Naive thymus-derived CD8-positive, alpha-beta T cell (primary cell): ENCODE measurements around the gene MYBL2. TPM values are rescaled to one million over a fixed set of nuclear protein-coding genes. Genes with fewer than 3 reads are reported as not detected.
"Not testable (repeated sequence)": the region's sequence is repeated elsewhere in the genome, so short reads cannot be mapped to it uniquely, and the experiment has no call there.

Source experiments
- ATAC-seq, 2 donors: fragments of 150-1000 bp; cut with Tn5 transposase in 1 of 2; sonication (Bioruptor Pico), chemical (Tn5 transposase) in 1 of 2; 1 replicate in 1 of 2; 2 replicates in 1 of 2; pipeline ENCODE4 v1.10.0; 2021; ENCODE audit warnings: mild to moderate bottlenecking in 2 of 2, moderate library complexity in 2 of 2
- POLR2A ChIA-PET: fragments of 350-600 bp; sonication (Branson Sonifier 250); formaldehyde crosslinking; loops from one replicate; lab custom pipeline; 2021; ENCODE audit warnings: antibody characterized with exemption; lab: Charles Lee
- DNase-seq, 10 donors: peaks; one replicate each; pipeline versions ENCODE4 v3.0.0 to v3.0.0-alpha.2; 2020 to 2022
- H3K27ac Mint-ChIP-seq, 10 donors: one replicate each; pipeline ENCODE4 v1.8.0; 2020 to 2022; ENCODE audit warnings: mild to moderate bottlenecking in 10 of 10, mixed read lengths in 10 of 10, moderate library complexity in 4 of 10, inconsistent platforms in 1 of 10
- H3K27me3 Mint-ChIP-seq, 5 donors: one replicate each; pipeline ENCODE4 v1.8.0; 2021 to 2022; ENCODE audit warnings: mixed read lengths in 5 of 5
- H3K36me3 Mint-ChIP-seq, 3 donors: one replicate each; pipeline ENCODE4 v1.8.0; 2020 to 2022; ENCODE audit warnings: mixed read lengths in 3 of 3, mild to moderate bottlenecking in 2 of 3, inconsistent platforms in 1 of 3
- H3K4me1 Mint-ChIP-seq, 4 donors: one replicate each; pipeline ENCODE4 v1.8.0; 2021 to 2022; ENCODE audit warnings: mixed read lengths in 4 of 4
- H3K4me3 Mint-ChIP-seq, 10 donors: one replicate each; pipeline ENCODE4 v1.8.0; 2020 to 2022; ENCODE audit warnings: mild to moderate bottlenecking in 10 of 10, mixed read lengths in 10 of 10, moderate library complexity in 6 of 10, inconsistent platforms in 1 of 10
- H3K9me3 Mint-ChIP-seq, 9 donors: one replicate each; pipeline ENCODE4 v1.8.0; 2020 to 2022; ENCODE audit warnings: mixed read lengths in 9 of 9, mild to moderate bottlenecking in 3 of 9, inconsistent platforms in 1 of 9, moderate library complexity in 1 of 9
- polyA plus RNA-seq, 3 donors: library from polyadenylated mRNA; unstranded; fragments of 300-500 nt; fragmentation: Illumina TruSeq; gene quantifications; one replicate each; pipeline ENCODE4 v1.2.3, GENCODE V29; 2021
- total RNA-seq, 8 experiments: library from RNA in 2 of 8; stranded (reverse) in 2 of 8; gene quantifications; one replicate each; pipeline ENCODE4 v1.2.3 and lab custom pipeline; 2021 to 2026

Gene MYBL2
- total RNA-seq, result under 1 TPM; 0.13 to 0.27 TPM
- under 1 TPM in 1 of 3 donors, not detected in 2; 0.07 TPM for polyA plus RNA-seq
- total RNA-seq (lab: John Stamatoyannopoulos, UW), result 0 to 2.0 (median 0.52) reads per million in 6 experiments

DNA sequence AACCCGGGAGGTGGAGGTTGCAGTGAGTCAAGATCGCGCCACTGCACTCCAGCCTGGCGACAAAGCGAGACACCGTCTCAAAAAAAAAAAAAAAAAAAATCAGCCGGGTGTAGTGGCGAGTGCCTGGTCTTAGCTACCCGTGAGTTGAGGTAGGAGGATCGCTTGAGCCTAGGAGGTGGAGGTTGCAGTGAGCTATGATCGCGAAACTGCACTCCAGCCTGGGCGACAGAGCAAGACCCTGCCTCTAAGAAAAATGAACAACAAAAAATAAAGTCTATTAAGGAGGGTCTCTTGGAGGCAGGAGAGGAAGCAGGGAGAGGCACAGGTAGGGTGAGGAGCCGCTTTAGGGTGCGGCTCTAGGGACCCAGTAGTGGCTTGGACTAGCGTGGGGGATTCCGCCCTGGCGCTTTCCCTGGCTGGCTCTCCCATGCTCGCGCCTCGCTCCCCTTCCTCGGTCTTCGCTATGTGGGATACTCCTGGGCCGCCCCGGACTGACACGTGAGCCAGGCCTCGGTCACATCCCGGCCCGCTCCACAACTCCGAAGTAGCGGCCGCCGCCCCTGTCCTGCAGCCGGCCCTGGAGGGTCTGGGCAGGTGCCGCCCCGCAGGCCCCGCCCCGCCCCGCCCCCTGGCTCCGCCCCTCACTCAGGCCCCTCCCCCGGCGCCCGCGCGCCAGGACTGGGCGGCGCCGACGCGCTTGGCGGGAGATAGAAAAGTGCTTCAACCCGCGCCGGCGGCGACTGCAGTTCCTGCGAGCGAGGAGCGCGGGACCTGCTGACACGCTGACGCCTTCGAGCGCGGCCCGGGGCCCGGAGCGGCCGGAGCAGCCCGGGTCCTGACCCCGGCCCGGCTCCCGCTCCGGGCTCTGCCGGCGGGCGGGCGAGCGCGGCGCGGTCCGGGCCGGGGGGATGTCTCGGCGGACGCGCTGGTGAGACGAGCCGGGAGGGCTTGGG is at the start of gene MYBL2:
Gene MYBL2 (plus strand): TSS at position 739 of the 953 bp plus-strand sequence. CDS start 170 bp downstream, at position 909.
- POLR2A ChIA-PET, result interaction anchor here (0.7 kb wide), 3 partner anchors 8 to 209 kb away, joined by 3 to 8 read pairs (median 4); partner anchors contain the start of gene SRSF6
- Mint-ChIP-seq H3K27me3 (peaks cover 8 to 37% (median 22%) of the 10 kb centered on the region in 5 donors), H3K4me3 (peak within 1 kb of the TSS; percentile 51 to 77 (median 60)), H3K4me1 (peaks cover 0 to 12% (median 3%) of the 10 kb centered on the region in 4 donors), H3K27ac (peak within 1 kb of the TSS in 4 of 10 donors; percentile 49 to 75 (median 64)), H3K36me3 (no peaks in the 10 kb centered on the region), H3K9me3 (no peaks in the 10 kb centered on the region)
- DNase-seq (peak; percentile 42 to 78 (median 68)), ATAC-seq (peak; percentile 95 to 97)

DNA sequence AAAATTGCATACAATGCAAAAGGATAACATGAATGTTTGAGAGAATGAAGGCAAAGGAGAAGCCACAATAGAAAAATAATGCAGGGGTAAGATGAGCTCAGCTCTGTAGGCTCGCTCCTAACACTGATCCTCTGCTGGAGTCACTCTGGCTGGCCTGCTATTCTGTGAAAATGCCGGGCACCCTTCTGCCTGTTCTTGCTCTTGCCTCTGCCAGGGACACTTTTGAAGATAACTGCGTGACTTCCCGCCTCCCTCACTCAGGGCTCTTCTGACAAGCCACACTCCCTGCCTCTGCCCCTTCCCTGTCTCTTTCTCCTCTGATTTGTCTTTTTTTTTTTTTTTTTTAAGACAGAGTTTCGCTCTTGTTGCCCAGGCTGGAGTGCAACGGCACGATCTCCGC is 35.3 kb upstream of the MYBL2 start:
- H3K27me3 Mint-ChIP-seq, result no peaks in the 10 kb centered on the region
- ATAC-seq (no peak), DNase-seq (no peak)
- no peak overlapping the region for H3K4me3 Mint-ChIP-seq
- peaks cover 8 to 58% (median 30%) of the 10 kb centered on the region in 3 donors for H3K36me3 Mint-ChIP-seq
- peaks cover 0 to 3% (median 0%) of the 10 kb centered on the region in 4 donors for H3K4me1 Mint-ChIP-seq
- H3K27ac Mint-ChIP-seq, result peak overlapping the region in 1 of 10 donors; percentile 59
- H3K9me3 Mint-ChIP-seq, result no peaks in the 10 kb centered on the region
- POLR2A ChIA-PET, result no interaction called here

DNA sequence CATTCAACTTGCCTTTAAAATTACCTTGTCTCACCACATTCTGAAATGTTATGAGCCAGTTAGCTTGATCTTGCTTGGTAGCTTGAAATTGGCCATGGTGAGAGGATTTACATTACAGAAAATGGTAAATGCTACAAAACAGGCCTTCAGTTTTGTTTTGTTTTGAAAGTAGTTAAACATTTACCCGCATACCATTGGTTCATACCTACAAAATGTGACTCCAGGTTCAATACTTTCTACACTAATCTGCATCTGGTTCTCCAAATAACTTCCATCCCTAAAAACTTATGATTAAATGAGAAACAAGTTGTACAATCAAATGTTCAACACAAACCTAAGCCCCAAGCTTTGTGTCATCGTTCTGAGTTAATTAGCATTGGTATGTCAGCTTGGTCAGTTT is 30.5 kb upstream of the MYBL2 start:
- H3K4me1 Mint-ChIP-seq, result no peaks in the 10 kb centered on the region
- no peaks in the 10 kb centered on the region for H3K27me3 Mint-ChIP-seq
- no peaks in the 10 kb centered on the region for H3K9me3 Mint-ChIP-seq
- no peak overlapping the region for H3K27ac Mint-ChIP-seq
- ATAC-seq (no peak), DNase-seq (no peak)
- H3K36me3 Mint-ChIP-seq, result peaks cover 10 to 53% (median 28%) of the 10 kb centered on the region in 3 donors
- H3K4me3 Mint-ChIP-seq, result no peak overlapping the region
- POLR2A ChIA-PET, result interaction anchor here (0.6 kb wide), 1 partner anchor 62 kb away, joined by 4 read pairs; no protein-coding TSS in a partner anchor

DNA sequence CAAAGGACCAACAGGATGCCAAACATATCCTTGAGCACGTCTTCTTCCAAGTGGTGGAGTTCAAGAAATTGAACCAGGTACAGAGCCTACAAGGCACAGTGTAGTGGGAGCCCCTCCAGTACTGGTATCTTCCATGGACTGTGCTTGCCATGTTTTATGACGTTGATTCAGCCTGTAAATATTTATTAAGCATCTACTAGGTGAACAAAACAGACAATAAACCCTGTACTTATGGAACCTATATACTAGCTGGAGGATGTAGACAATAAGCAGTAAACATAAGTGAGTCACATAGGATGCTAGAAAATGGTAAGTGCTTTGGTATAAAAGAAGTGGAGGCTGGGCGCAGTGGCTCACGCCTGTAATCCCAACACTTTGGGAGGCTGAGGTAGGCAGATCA is 24.4 kb upstream of the MYBL2 start:
- H3K27me3 Mint-ChIP-seq, result no peaks in the 10 kb centered on the region
- no peaks in the 10 kb centered on the region for H3K9me3 Mint-ChIP-seq
- POLR2A ChIA-PET, result no interaction called here
- ATAC-seq (no peak), DNase-seq (no peak)
- no peak overlapping the region for H3K27ac Mint-ChIP-seq
- H3K4me3 Mint-ChIP-seq, result no peak overlapping the region
- H3K36me3 Mint-ChIP-seq, result peaks cover 0 to 59% (median 23%) of the 10 kb centered on the region in 3 donors
- H3K4me1 Mint-ChIP-seq, result no peaks in the 10 kb centered on the region

DNA sequence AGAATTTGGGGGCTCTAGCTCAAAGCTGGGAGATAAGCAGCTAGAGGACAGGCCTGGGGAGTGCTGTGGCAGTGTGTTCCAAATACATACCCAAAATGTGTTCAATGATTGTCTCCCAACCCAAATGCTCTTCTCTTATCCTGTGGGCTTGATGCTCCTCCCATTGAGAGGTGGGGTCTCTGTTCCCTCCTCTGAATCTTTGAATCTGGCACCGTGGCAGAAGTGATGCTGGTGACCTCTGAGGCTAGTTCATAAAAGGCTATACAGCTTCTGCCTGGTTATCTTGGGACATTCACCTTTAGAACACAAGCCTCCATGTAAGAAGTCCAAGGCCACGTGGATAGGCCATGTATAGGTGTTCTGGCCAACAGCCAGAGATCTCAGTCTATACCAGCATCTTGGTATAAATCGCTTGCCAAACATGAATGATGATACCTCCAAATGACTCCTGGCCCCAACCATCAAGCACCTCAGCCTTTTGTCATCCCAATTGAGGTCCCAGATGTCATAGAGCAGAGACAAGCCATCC is 15.9 kb upstream of the MYBL2 start:
- POLR2A ChIA-PET, result interaction anchor here (0.6 kb wide), 1 partner anchor 23 kb away, joined by 4 read pairs; no protein-coding TSS in a partner anchor
- no peak overlapping the region for H3K4me3 Mint-ChIP-seq
- DNase-seq (no peak), ATAC-seq (no peak)
- peak overlapping the region in 3 of 10 donors; percentile 25 to 45 (median 39) for H3K27ac Mint-ChIP-seq
- no peaks in the 10 kb centered on the region for H3K9me3 Mint-ChIP-seq
- no peaks in the 10 kb centered on the region for H3K27me3 Mint-ChIP-seq
- H3K4me1 Mint-ChIP-seq, result peaks cover 0 to 1% (median under 1%) of the 10 kb centered on the region in 4 donors
- peaks cover 0 to 25% (median 10%) of the 10 kb centered on the region in 3 donors for H3K36me3 Mint-ChIP-seq

DNA sequence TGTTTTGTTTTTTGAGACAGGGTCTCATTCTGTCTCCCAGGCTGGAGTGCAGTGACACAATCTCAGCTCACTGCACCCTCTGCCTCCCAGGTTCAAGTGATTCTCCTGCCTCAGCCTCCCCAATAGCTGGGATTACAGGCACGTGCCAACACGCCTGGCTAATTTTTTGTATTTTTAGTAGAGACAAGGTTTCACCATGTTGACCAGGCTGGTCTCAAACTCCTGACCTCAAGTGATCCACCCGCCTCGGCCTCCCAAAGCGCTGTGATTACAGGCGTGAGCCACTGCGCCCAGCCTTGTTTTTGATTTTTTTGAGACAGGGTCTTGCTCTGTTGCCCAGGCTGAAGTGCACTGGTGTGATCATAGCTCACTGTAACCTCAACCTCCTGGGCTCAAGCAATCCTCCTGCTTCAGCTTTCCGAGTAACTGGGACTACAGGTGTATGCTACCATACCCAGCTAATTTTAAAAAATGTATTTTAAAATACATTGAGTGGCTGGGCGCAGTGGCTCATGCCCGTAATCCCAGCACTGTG is 15.2 kb upstream of the MYBL2 start:
- H3K4me1 Mint-ChIP-seq, H3K27ac Mint-ChIP-seq, ATAC-seq, H3K9me3 Mint-ChIP-seq, DNase-seq, POLR2A ChIA-PET, H3K4me3 Mint-ChIP-seq, H3K27me3 Mint-ChIP-seq: not testable (repeated sequence)
- peaks cover 0 to 18% (median 6%) of the 10 kb centered on the region in 3 donors for H3K36me3 Mint-ChIP-seq

DNA sequence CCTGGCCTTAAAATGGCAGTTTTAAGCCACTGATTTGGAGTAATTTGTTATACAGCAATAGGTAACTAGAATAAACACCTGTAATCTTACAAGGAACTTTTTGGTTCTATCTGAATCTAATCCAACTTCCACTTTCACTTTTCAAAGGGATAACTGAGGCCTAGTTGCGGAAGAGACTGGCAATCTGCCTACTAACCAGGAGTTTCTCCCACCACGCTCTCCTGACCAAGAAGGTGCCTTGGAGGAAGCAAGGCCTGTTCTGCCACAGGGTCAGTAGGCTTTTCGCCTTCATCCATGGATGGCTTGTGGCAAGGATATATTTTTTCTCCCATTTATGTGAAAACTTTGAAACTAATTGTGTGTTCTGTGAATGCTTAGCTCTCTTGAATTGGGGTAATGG is 12.9 kb upstream of the MYBL2 start:
- DNase-seq, result no peak
- Mint-ChIP-seq H3K9me3 (no peaks in the 10 kb centered on the region), H3K27ac (peak overlapping the region in 3 of 10 donors; percentile 2 to 37 (median 25)), H3K4me3 (no peak overlapping the region), H3K4me1 (peaks cover 5 to 21% (median 13%) of the 10 kb centered on the region in 4 donors), H3K27me3 (no peaks in the 10 kb centered on the region), H3K36me3 (no peaks in the 10 kb centered on the region)
- ATAC-seq, result no peak
- POLR2A ChIA-PET, result no interaction called here

DNA sequence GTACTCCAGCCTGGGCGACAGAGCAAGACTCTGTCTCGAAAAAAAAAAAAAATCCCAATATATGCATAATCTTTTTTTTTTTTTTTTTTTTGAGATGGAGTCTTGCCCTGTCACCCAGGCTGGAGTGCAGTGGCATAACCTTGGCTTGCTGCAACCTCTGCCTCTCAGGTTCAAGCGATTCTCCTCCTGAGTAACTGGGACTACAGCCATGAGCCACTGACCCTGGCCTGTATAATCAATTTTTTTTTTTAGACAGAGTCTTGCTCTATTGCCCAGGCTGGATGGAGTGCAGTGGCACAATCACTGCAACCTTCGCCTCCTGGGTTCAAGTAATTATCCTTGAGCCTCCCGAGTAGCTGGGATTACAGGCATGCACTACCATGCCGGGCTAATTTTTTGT is 11.7 kb upstream of the MYBL2 start:
- H3K27ac Mint-ChIP-seq, H3K27me3 Mint-ChIP-seq, DNase-seq, ATAC-seq, H3K36me3 Mint-ChIP-seq, H3K9me3 Mint-ChIP-seq, H3K4me3 Mint-ChIP-seq, POLR2A ChIA-PET: not testable (repeated sequence)
- H3K4me1 Mint-ChIP-seq, result peaks cover 3 to 21% (median 13%) of the 10 kb centered on the region in 4 donors

DNA sequence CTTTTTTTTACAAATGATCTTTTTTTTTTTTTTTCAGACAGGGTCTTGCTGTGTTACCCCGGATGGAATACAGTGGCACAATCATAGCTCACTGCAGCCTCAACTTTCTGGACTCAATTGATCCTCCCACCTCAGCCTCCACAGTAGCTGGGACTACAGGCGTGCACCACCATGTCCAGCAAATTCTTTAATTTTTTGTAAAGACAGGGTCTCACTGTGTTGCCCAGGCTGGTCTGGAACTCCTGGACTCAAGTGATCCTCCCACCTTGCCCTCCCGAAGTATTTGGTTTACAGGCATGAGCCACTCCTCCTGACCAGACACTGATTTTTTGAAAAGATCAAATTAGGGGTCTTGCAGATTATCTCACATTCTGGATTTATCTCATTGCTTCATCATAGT is 11.0 kb upstream of the MYBL2 start:
- Mint-ChIP-seq H3K4me3 (peak overlapping the region; percentile 19 to 93 (median 70)), H3K9me3 (no peaks in the 10 kb centered on the region), H3K27ac (peak overlapping the region; percentile 15 to 95 (median 68)), H3K4me1 (peaks cover 3 to 21% (median 13%) of the 10 kb centered on the region in 4 donors), H3K27me3 (no peaks in the 10 kb centered on the region), H3K36me3 (no peaks in the 10 kb centered on the region)
- DNase-seq (no peak), ATAC-seq (no peak)
- POLR2A ChIA-PET, result no interaction called here

DNA sequence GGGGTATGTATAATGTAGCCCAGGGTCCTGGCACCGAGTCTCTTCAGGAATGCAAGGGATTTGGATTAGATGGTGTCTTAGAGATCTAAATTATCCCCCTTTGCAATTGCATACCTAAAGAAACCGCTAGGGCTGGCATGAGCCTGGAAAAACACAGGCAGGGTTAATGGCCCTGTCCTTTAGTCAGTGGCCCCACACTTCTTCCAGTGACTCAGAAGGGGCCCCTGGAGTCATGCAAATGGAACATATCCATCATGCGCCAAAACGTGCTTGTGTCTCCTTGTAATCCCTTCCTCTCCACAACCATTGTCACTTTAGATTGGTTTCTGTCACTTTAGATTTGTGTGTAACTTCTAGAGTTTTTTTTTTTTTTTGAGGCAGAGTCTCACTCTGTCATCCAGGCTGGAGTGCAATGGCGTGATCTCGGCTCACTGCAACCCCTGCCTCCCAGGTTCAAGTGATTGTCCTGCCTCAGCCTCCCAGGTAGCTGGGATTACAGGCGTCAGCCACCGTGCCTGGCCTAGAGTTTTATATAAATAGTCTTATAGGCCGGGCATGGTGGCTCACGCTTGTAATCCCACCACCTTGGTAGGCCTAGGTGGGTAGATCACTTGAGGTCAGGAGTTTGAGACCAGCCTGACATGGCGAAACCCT is 8.7 kb upstream of the MYBL2 start:
- Mint-ChIP-seq H3K4me1 (peaks cover 3 to 21% (median 13%) of the 10 kb centered on the region in 4 donors), H3K9me3 (no peaks in the 10 kb centered on the region), H3K36me3 (no peaks in the 10 kb centered on the region), H3K27me3 (no peaks in the 10 kb centered on the region), H3K27ac (peak overlapping the region; percentile 93 to 99 (median 97)), H3K4me3 (peak overlapping the region; percentile 85 to 96 (median 93))
- POLR2A ChIA-PET, result no interaction called here
- no peak for DNase-seq
- no peak for ATAC-seq

DNA sequence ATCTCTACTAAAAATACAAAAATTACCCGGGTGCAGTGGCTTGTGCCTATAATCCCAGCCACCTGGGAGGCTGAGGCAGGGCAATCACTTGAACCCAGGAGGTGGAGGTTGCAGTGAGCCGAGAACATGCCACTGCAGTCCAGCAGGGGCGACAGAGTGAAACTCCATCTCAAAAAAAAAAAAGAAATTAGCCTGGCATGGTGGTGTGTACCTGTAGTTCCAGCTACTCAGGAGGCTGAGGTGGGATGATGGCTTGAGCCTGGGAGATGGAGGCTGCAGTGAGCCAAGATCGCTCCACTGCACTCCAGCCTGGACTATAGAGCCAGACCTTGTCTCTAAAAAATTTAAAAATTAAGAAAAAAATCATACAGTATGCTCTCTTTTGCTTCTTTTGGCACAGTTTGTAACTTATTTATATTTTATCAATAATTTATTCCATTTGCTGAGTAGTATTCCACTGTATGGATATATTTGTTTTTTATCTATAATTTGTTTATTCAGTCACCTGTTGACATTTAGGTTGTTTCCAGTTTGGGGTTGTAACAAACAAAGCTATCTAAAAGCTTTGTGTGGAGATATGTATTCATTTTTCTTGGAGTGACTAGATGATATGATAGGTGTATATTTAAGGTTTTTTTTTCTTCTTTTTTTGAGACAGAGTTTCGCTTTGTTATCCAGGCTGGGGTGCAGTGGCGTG is 8.0 kb upstream of the MYBL2 start:
- Mint-ChIP-seq H3K27ac (peak overlapping the region in 4 of 10 donors; percentile 18 to 95 (median 44)), H3K36me3 (no peaks in the 10 kb centered on the region), H3K27me3 (no peaks in the 10 kb centered on the region), H3K4me1 (peaks cover 3 to 21% (median 13%) of the 10 kb centered on the region in 4 donors), H3K9me3 (no peaks in the 10 kb centered on the region), H3K4me3 (peak overlapping the region in 3 of 10 donors; percentile 48 to 93 (median 52))
- DNase-seq, result no peak
- ATAC-seq, result no peak
- POLR2A ChIA-PET, result no interaction called here
